ENCODE results near the gene OPCML. TPM values are rescaled to one million over a fixed set of nuclear protein-coding genes. Genes with fewer than 3 reads are reported as not detected.

Gene OPCML
- total RNA-seq, 1 experiment from 2014 or later, result 0.94 TPM

GRCh38 chr11:133254601-133255000, 277.7 kb downstream of the OPCML start:
- H3K18ac ChIP-seq (ENCODE audit: insufficient read length, low read depth, low read length), result no peak overlapping the region
- H3K27ac ChIP-seq (ENCODE audit: insufficient read length, low read depth, low read length), result no peak overlapping the region
- H4K8ac ChIP-seq (replicated peaks; ENCODE audit: insufficient read length, low read depth, low read length), result no peak overlapping the region
- no peak overlapping the region for H3K14ac ChIP-seq (ENCODE audit: insufficient read depth, low read length)
- no peaks in the 10 kb centered on the region for H4K20me1 ChIP-seq (ENCODE audit: control insufficient read depth, insufficient read depth, insufficient read length)
- H3K79me2 ChIP-seq (ENCODE audit: insufficient read depth, low read length), result no peaks in the 10 kb centered on the region
- H2BK12ac ChIP-seq (ENCODE audit: insufficient read length, low read depth, low read length), result no peak overlapping the region
- no peak overlapping the region for H3K23ac ChIP-seq (ENCODE audit: insufficient read length, low read depth, low read length)
- no peaks in the 10 kb centered on the region for H3K23me2 ChIP-seq (ENCODE audit: insufficient read length, low read depth, low read length, poor library complexity, severe bottlenecking)
- no peaks in the 10 kb centered on the region for H3K36me3 Mint-ChIP-seq (ENCODE audit: insufficient read depth in 1 of 3, low read depth in 3 of 3)
- no peaks in the 10 kb centered on the region for H3K9me3 Mint-ChIP-seq
- no peak for TF ChIP-seq CTCF (conservative IDR thresholded peaks at IDR 0.05)
- DNase-seq, result no peak
- no peak overlapping the region for H2AFZ ChIP-seq (ENCODE audit: low read length)
- no peak overlapping the region for H2BK120ac ChIP-seq (ENCODE audit: low read depth, low read length, poor library complexity, severe bottlenecking)
- no peak overlapping the region for H2BK20ac ChIP-seq (ENCODE audit: low read depth, low read length, poor library complexity, severe bottlenecking)
- H3K4ac ChIP-seq (ENCODE audit: low read depth, low read length), result no peak overlapping the region
- no peak overlapping the region for H3K4me2 ChIP-seq (ENCODE audit: insufficient read depth, insufficient read length, low read length)
- whole genome bisulfite sequencing (ENCODE audit: extremely low coverage, insufficient read length, low lambda C conversion rate), result no CpG with 5 or more reads among the region's 3 CpGs
- no peak overlapping the region for H3K9ac ChIP-seq (ENCODE audit: extremely low read depth, insufficient read length, low read length)
- no peak overlapping the region for H2BK5ac ChIP-seq (ENCODE audit: insufficient read length, low read length)
- no peak overlapping the region for H4K91ac ChIP-seq (ENCODE audit: insufficient read length, low read depth, low read length)
- no peak overlapping the region for H4K5ac ChIP-seq (ENCODE audit: insufficient read length, low read depth, low read length)
- H3T11ph ChIP-seq (ENCODE audit: low read length), result no peak overlapping the region
- H3K4me3 Mint-ChIP-seq, result no peak overlapping the region
- no peaks in the 10 kb centered on the region; the same call in 1 of the 2 replicates for H3K27me3 Mint-ChIP-seq (ENCODE audit: low read depth)
- no peaks in the 10 kb centered on the region for H3K4me1 ChIP-seq (ENCODE audit: insufficient read depth, low read length)
- no peaks in the 10 kb centered on the region for H3K27me3 ChIP-seq (ENCODE audit: insufficient read depth, low read length)
- H3K79me1 ChIP-seq (ENCODE audit: insufficient read depth, low read depth, low read length, poor library complexity, severe bottlenecking), result no peaks in the 10 kb centered on the region
- H2AK5ac ChIP-seq (ENCODE audit: insufficient read length, low read length), result no peak overlapping the region
- H3K4me1 Mint-ChIP-seq, result no peaks in the 10 kb centered on the region
- no peak overlapping the region for H2BK15ac ChIP-seq (ENCODE audit: low read depth, low read length)
- H3K9me3 ChIP-seq (ENCODE audit: control insufficient read depth, low read depth, low read length), result no peaks in the 10 kb centered on the region
- H3K56ac ChIP-seq (ENCODE audit: insufficient read length, low read depth, low read length), result no peak overlapping the region
- H3K27ac Mint-ChIP-seq, result no peak overlapping the region

Data from H9 (cell line).